ENCODE results near the gene POLR2L. TPM values are rescaled to one million over a fixed set of nuclear protein-coding genes. Genes with fewer than 3 reads are reported as not detected.

The POLR2L gene
- total RNA-seq, 1 experiment from 2014 or later, result 113 TPM

DNA sequence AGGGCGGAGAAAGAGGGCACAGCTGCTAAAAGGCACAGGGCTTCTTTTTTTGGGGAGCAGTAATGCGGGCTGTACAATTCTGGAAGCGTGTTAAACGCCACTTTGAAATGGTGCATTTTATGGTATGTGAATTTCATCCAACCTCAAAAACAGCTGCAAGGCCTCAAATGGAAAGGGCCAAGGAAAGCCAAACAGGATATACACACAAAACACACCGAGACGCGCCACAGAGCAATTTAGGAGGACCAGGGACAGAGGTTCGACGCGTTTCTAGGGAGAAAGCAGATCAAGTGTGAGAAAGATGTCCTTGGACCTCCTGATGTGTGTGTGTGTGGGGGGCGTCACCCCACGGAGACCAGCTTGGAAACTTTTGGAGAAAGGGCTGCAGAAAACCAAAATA lies 31.4 kb upstream of the POLR2L start:
- Histone ChIP-seq H4K20me1 (ENCODE audit: insufficient read depth, low read depth, low read length) (peaks cover 5% of the 10 kb centered on the region; the same call in 1 of the 2 replicates), H2AFZ (ENCODE audit: low read length) (no peak overlapping the region), H3K9me3 (ENCODE audit: low read length) (no peaks in the 10 kb centered on the region), H3K4me1 (ENCODE audit: low read length) (no peaks in the 10 kb centered on the region), H3K36me3 (ENCODE audit: insufficient read depth, low read length) (no peaks in the 10 kb centered on the region), H3K79me2 (ENCODE audit: low read length) (no peaks in the 10 kb centered on the region), H3K9me2 (replicated peaks; ENCODE audit: insufficient read depth, low read length) (no peaks in the 10 kb centered on the region), H3K9ac (ENCODE audit: low read length) (no peak overlapping the region), H3K4me3 (ENCODE audit: low read length) (no peak overlapping the region), H3K4me2 (ENCODE audit: low read depth, low read length, poor library complexity, severe bottlenecking) (no peak overlapping the region), H3K27ac (ENCODE audit: low read length) (no peak overlapping the region), H3K27me3 (ENCODE audit: low read length) (no peaks in the 10 kb centered on the region)
- DNase-seq, result no peak

GRCh38 chr11:872799-873198 lies 30.5 kb upstream of the POLR2L start:
- H3K9me3 ChIP-seq (ENCODE audit: low read length), result no peaks in the 10 kb centered on the region
- no peaks in the 10 kb centered on the region for H3K4me1 ChIP-seq (ENCODE audit: low read length)
- no peaks in the 10 kb centered on the region for H3K79me2 ChIP-seq (ENCODE audit: low read length)
- H3K9me2 ChIP-seq (replicated peaks; ENCODE audit: insufficient read depth, low read length), result no peaks in the 10 kb centered on the region
- no peak overlapping the region for H3K27ac ChIP-seq (ENCODE audit: low read length)
- H3K36me3 ChIP-seq (ENCODE audit: insufficient read depth, low read length), result no peaks in the 10 kb centered on the region
- H2AFZ ChIP-seq (ENCODE audit: low read length), result no peak overlapping the region
- no peak for DNase-seq
- no peak overlapping the region for H3K9ac ChIP-seq (ENCODE audit: low read length)
- no peaks in the 10 kb centered on the region for H3K27me3 ChIP-seq (ENCODE audit: low read length)
- peaks cover 5% of the 10 kb centered on the region; the same call in 1 of the 2 replicates for H4K20me1 ChIP-seq (ENCODE audit: insufficient read depth, low read depth, low read length)
- no peak overlapping the region for H3K4me2 ChIP-seq (ENCODE audit: low read depth, low read length, poor library complexity, severe bottlenecking)
- no peak overlapping the region for H3K4me3 ChIP-seq (ENCODE audit: low read length)

DNA sequence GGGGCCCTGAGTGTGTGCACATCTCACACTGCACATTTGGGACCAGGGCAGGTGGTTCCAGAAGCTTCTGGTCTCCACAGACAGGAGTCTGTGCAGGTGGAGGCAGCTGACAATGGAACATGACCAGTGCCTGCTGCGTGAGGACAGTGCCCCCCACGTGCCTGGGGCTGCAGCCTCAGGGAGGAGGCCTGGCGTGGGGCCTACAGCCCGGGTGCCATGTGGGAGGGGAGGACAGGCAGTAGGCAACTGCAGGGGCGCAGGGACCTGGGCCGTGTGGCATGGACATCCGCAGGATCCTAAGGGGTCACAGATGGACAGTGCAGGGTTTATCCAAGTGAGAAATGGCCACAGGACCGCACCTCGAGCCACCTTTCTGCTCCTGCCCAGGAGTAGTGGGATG lies 29.1 kb upstream of the POLR2L start:
- H3K4me1 ChIP-seq (ENCODE audit: low read length), result no peaks in the 10 kb centered on the region
- no peak overlapping the region for H3K27ac ChIP-seq (ENCODE audit: low read length)
- H3K79me2 ChIP-seq (ENCODE audit: low read length), result no peaks in the 10 kb centered on the region
- no peaks in the 10 kb centered on the region for H3K9me2 ChIP-seq (replicated peaks; ENCODE audit: insufficient read depth, low read length)
- H3K27me3 ChIP-seq (ENCODE audit: low read length), result no peaks in the 10 kb centered on the region
- H4K20me1 ChIP-seq (ENCODE audit: insufficient read depth, low read depth, low read length), result no peaks in the 10 kb centered on the region
- no peak overlapping the region for H2AFZ ChIP-seq (ENCODE audit: low read length)
- no peak for DNase-seq
- H3K9ac ChIP-seq (ENCODE audit: low read length), result no peak overlapping the region
- H3K4me3 ChIP-seq (ENCODE audit: low read length), result no peak overlapping the region
- no peaks in the 10 kb centered on the region for H3K9me3 ChIP-seq (ENCODE audit: low read length)
- no peaks in the 10 kb centered on the region for H3K36me3 ChIP-seq (ENCODE audit: insufficient read depth, low read length)
- H3K4me2 ChIP-seq (ENCODE audit: low read depth, low read length, poor library complexity, severe bottlenecking), result no peak overlapping the region

DNA sequence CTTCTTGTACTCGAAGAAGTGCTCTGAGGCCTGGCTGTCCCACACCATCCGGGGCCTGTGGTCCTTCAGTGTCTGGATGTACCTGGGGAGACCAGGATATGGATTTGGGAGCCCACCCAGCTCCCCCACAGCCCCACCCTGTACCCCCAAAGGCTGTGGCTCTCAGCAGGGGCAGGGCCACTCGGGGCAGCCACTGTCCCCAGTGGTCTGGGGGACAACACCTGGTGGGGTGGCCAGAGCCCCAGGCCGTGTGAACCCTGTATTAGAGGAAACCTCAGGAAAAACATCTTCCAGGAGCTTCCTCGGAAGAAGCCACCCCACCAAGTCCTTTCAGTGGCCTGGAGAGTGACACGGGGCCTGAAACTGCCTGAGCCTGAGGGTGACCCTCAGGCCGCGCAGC lies 28.1 kb upstream of the POLR2L start:
- Histone ChIP-seq H3K79me2 (ENCODE audit: low read length) (no peaks in the 10 kb centered on the region), H3K4me2 (ENCODE audit: low read depth, low read length, poor library complexity, severe bottlenecking) (no peak overlapping the region), H3K27me3 (ENCODE audit: low read length) (no peaks in the 10 kb centered on the region), H3K27ac (ENCODE audit: low read length) (no peak overlapping the region), H3K4me1 (ENCODE audit: low read length) (no peaks in the 10 kb centered on the region), H3K36me3 (ENCODE audit: insufficient read depth, low read length) (no peaks in the 10 kb centered on the region), H3K4me3 (ENCODE audit: low read length) (no peak overlapping the region), H2AFZ (ENCODE audit: low read length) (no peak overlapping the region), H3K9ac (ENCODE audit: low read length) (no peak overlapping the region), H4K20me1 (ENCODE audit: insufficient read depth, low read depth, low read length) (no peaks in the 10 kb centered on the region), H3K9me2 (replicated peaks; ENCODE audit: insufficient read depth, low read length) (no peaks in the 10 kb centered on the region), H3K9me3 (ENCODE audit: low read length) (no peaks in the 10 kb centered on the region)
- DNase-seq, result no peak

DNA sequence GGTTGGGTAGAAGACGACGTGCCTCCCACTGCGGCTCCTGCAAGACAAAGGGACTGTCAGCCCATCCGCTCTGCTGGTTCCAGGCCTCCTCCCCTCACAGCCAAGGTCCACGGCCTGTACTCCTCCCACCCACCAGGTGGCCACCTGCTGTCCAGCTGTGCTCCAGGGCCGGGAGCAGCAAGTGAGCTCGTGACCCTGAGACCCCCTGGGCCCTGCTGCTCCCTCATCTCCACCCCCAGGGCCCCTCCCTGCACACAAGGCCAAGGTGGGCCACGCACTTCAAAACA lies 27.7 kb upstream of the POLR2L start:
- Histone ChIP-seq H3K9ac (ENCODE audit: low read length) (no peak overlapping the region), H3K4me2 (ENCODE audit: low read depth, low read length, poor library complexity, severe bottlenecking) (no peak overlapping the region), H4K20me1 (ENCODE audit: insufficient read depth, low read depth, low read length) (no peaks in the 10 kb centered on the region), H3K4me1 (ENCODE audit: low read length) (no peaks in the 10 kb centered on the region), H3K4me3 (ENCODE audit: low read length) (no peak overlapping the region), H3K9me2 (replicated peaks; ENCODE audit: insufficient read depth, low read length) (no peaks in the 10 kb centered on the region), H3K9me3 (ENCODE audit: low read length) (no peaks in the 10 kb centered on the region), H3K27ac (ENCODE audit: low read length) (no peak overlapping the region), H3K79me2 (ENCODE audit: low read length) (no peaks in the 10 kb centered on the region), H3K36me3 (ENCODE audit: insufficient read depth, low read length) (no peaks in the 10 kb centered on the region), H2AFZ (ENCODE audit: low read length) (no peak overlapping the region), H3K27me3 (ENCODE audit: low read length) (no peaks in the 10 kb centered on the region)
- no peak for DNase-seq

GRCh38 chr11:869399-870126 lies 27.2 kb upstream of the POLR2L start:
- no peaks in the 10 kb centered on the region for H4K20me1 ChIP-seq (ENCODE audit: insufficient read depth, low read depth, low read length)
- no peak overlapping the region for H2AFZ ChIP-seq (ENCODE audit: low read length)
- no peak overlapping the region for H3K27ac ChIP-seq (ENCODE audit: low read length)
- H3K9me3 ChIP-seq (ENCODE audit: low read length), result no peaks in the 10 kb centered on the region
- H3K79me2 ChIP-seq (ENCODE audit: low read length), result no peaks in the 10 kb centered on the region
- H3K4me1 ChIP-seq (ENCODE audit: low read length), result no peaks in the 10 kb centered on the region
- H3K36me3 ChIP-seq (ENCODE audit: insufficient read depth, low read length), result no peaks in the 10 kb centered on the region
- H3K4me3 ChIP-seq (ENCODE audit: low read length), result no peak overlapping the region
- no peaks in the 10 kb centered on the region for H3K9me2 ChIP-seq (replicated peaks; ENCODE audit: insufficient read depth, low read length)
- no peaks in the 10 kb centered on the region for H3K27me3 ChIP-seq (ENCODE audit: low read length)
- no peak overlapping the region for H3K4me2 ChIP-seq (ENCODE audit: low read depth, low read length, poor library complexity, severe bottlenecking)
- no peak overlapping the region for H3K9ac ChIP-seq (ENCODE audit: low read length)
- no peak for DNase-seq

GRCh38 chr11:868802-869201 lies 26.5 kb upstream of the POLR2L start:
- no peak overlapping the region for H3K9ac ChIP-seq (ENCODE audit: low read length)
- no peaks in the 10 kb centered on the region for H3K36me3 ChIP-seq (ENCODE audit: insufficient read depth, low read length)
- H4K20me1 ChIP-seq (ENCODE audit: insufficient read depth, low read depth, low read length), result 0 out of 2 replicates have a peak, but pooled peaks cover 2% of the 10 kb centered on the region
- no peak for DNase-seq
- no peaks in the 10 kb centered on the region for H3K27me3 ChIP-seq (ENCODE audit: low read length)
- H3K79me2 ChIP-seq (ENCODE audit: low read length), result no peaks in the 10 kb centered on the region
- no peak overlapping the region for H2AFZ ChIP-seq (ENCODE audit: low read length)
- H3K4me3 ChIP-seq (ENCODE audit: low read length), result no peak overlapping the region
- no peaks in the 10 kb centered on the region for H3K9me3 ChIP-seq (ENCODE audit: low read length)
- H3K27ac ChIP-seq (ENCODE audit: low read length), result no peak overlapping the region
- no peak overlapping the region for H3K4me2 ChIP-seq (ENCODE audit: low read depth, low read length, poor library complexity, severe bottlenecking)
- H3K9me2 ChIP-seq (replicated peaks; ENCODE audit: insufficient read depth, low read length), result no peaks in the 10 kb centered on the region
- no peaks in the 10 kb centered on the region for H3K4me1 ChIP-seq (ENCODE audit: low read length)

DNA sequence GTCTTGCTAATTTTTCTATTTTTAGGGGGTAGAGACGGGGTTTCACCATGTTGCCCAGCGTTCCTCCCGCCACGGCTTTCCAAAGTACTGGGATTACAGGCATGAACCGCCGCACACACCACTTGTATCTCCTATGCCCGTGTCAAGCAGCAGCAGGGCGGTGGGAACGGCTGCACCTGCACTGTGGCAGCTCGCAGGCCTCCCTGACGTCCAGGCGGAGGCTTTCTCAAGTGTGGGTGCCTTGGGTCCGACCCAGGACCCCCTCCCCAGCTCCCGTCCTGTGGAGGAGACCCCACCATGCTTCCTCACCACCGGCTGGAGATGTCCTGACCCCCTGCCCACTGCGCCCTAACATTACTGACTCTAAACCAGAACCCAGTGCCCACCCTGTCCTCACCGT lies 26.1 kb upstream of the POLR2L start:
- H4K20me1 ChIP-seq (ENCODE audit: insufficient read depth, low read depth, low read length), result 0 out of 2 replicates have a peak, but pooled peaks cover 6% of the 10 kb centered on the region
- no peaks in the 10 kb centered on the region for H3K9me2 ChIP-seq (replicated peaks; ENCODE audit: insufficient read depth, low read length)
- H3K4me3 ChIP-seq (ENCODE audit: low read length), result no peak overlapping the region
- H3K4me1 ChIP-seq (ENCODE audit: low read length), result no peaks in the 10 kb centered on the region
- no peaks in the 10 kb centered on the region for H3K79me2 ChIP-seq (ENCODE audit: low read length)
- H3K27me3 ChIP-seq (ENCODE audit: low read length), result no peaks in the 10 kb centered on the region
- H3K9ac ChIP-seq (ENCODE audit: low read length), result no peak overlapping the region
- H3K9me3 ChIP-seq (ENCODE audit: low read length), result no peaks in the 10 kb centered on the region
- DNase-seq, result no peak
- no peak overlapping the region for H3K27ac ChIP-seq (ENCODE audit: low read length)
- H3K36me3 ChIP-seq (ENCODE audit: insufficient read depth, low read length), result no peaks in the 10 kb centered on the region
- H3K4me2 ChIP-seq (ENCODE audit: low read depth, low read length, poor library complexity, severe bottlenecking), result no peak overlapping the region
- H2AFZ ChIP-seq (ENCODE audit: low read length), result no peak overlapping the region

Data from Karpas-422 (cell line).